Inferior parietal cortex (tissue), 1 donor: Measurements from ENCODE around the gene RBM22.

ENCODE experiments used
- DNase-seq: peaks from one replicate; pipeline ENCODE4 v3.0.0-alpha.2; 2016; ENCODE audit errors: extremely low spot score

RBM22 gene

DNA sequence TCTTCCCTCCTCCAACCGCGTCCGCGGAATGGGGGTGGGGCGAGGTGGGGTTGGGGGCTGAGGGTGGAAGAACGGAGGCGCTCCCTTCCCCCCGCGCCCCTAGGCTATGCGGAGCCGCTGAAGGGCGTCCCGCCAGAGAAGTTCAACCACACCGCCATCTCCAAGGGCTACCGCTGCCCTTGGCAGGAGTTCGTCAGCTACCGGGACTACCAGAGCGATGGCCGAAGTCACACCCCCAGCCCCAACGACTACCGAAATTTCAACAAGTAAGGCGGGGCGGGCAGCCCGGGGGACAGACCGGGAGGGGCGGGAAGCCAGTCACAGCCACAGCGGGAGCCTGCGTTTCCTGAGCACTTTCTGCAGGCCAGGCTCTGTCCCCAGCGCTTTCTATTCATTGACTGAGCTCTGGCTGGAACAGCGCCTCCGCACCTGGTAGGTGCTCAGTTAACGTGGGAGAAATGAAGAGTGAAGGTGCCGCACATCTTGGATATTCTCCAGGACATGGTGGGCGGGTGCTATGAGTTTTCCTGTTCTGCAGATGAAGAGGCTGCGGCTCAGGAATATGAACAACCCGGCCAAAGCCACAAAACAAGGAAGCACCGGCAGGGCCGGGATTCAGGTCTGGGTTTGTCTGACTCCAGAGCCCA, 28.5 kb downstream of the RBM22 start:
- DNase-seq: no peak

DNA sequence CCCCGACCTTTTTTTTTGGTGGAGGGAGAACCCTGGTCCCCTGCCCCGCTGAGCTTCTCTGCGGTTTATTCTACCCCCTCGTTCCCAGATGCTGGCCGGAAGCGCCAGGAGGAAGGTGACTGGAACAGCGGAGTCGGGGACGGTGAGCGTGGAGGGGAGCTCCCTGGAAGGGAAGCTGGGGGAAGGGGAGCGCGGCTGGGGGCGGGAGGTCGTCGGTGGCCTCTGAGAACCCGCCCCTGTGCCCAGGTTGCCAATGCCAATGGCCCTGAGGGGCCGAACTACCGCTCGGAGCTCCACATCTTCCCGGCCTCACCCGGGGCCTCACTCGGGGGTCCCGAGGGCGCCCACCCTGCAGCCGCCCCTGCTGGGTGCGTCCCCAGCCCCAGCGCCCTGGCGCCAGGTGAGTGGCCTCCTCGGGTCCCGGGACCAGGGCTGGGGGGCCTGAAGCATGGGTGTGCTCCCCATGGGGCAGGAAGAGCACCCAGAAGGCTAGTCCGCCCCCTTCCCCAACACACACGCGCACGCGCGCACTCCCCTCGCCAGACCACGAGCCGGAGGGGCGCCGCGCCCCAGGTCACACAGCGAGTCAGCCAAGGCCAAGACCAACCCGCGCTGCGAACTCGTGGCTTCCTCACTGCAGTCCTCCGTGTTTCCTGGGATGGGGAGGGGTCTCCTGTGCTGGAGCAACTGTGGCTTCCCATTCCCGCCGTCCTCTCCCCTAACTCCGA, 29.2 kb downstream of the RBM22 start:
- no peak for DNase-seq

DNA sequence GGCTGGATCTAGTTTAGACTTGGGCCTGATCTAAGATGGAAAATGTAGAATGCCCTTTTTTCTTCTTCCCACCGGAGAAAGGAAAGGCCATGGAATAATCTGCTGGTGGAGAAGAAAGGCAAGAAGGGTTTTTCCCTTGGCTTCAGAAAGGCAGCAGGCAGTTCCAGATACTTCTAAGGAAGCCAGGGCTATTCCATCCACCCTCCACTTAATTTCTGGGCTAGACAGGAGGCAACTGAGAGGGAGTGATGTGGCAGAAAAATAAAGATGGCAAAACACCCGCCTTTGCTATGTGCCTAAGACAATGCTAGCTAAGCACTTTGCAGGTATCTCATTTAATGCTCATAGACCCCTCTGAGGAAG, 29.9 kb downstream of the RBM22 start:
- DNase-seq: no peak

DNA sequence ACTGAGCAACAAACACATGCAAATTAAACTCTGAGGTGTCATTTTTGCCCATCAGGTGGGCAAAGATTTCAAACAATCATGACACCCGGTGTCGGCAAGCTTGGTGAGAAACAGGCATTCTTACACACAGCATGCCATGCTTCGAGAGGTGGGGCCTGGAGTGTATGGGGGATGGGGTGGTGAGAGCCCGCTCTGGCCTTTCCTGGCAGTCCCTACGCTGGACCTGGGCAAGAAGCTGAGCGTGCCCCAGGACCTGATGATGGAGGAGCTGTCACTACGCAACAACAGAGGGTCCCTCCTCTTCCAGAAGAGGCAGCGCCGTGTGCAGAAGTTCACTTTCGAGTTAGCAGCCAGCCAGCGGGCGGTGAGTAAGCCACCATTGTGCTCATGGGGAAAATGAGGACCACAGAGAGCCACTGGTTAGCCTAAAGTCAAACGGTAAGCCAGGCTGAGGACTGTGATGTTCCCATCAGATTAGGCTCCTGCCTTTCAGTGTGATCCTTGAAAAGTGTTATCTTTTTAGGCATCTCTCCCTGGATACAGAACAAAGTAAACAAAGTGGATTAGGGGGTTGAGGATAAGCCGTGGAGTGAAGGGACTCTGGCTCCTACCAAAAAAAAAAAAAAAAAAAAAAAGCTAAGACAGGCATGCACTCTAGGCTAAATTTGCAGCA, 30.5 kb downstream of the RBM22 start:
- no peak for DNase-seq

DNA sequence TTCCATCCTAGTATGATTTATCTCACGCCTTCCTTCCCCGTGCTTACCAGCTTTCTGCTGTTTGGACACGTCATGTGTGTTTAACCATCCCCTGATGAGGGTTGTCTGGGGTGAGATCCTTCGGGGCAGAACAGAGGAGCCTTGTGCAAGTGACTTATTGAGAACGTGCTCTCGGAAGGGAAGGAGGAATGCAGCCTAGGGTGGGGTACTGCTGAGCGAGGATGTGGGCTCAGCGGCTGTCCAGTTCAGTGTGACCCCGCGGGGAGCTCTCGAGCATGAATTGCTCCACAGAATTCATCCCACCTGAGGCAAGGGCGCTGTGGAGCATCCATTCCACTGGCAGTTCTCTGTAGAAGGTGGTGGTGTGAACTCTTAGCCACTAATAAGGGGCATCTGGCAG, 35.8 kb downstream of the RBM22 start:
- no peak for DNase-seq

DNA sequence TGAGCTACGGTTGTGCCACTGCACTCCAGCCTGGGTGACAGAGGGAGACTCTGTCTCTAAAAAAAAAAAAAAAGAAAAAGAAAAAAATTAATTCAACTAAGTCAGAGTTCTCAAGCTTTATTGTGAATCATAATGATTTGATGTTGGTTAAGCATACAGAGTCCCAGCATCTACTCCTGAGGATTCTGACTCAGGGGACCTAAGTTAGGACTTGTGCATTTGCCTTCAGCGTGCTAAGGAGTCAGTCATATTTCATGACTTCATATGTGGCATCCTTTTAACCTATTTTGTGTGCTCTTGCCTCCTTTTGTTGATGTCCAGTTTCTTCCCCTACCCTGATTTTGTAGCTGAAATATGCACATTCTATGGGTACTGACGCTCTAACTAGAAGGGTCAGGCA, 36.9 kb downstream of the RBM22 start:
- no peak for DNase-seq

DNA sequence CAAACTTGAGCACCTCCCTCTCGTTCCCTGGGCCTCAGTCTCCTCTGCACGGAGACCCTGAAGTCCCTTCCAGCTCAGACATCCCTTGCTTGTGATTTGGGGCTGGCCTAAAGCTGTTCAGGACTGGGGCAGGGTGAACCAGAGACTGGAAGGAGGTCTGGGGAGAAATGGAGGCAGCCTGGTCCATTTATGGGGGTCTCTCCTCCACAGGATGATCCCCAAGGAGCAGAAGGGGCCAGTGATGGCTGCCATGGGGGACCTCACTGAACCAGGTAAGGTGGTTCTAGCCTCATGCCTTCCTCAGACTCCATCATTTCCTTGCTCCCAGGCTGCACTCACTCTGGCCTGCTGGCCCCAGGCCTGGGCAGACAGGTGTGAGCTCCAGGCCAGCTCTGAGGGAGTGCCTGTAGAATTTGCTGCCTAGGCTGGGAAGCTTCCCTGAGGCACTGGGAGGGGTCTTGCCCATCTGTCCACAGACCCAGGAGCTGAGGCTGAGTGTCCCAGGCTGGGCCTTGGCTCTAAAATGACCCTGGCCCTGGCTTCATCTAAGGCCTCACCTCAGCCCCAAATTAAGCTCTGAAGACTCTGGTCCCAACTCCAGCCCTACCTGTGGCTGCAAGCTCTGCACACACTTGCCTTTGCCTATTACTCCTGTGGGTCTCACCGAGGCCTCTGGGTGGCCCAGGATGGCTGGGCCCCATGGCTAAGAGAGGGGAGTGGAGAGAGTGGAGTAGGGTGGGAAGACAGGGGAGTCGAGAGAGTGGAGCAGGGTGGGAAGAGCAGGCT, 37.9 kb downstream of the RBM22 start:
- DNase-seq: no peak

DNA sequence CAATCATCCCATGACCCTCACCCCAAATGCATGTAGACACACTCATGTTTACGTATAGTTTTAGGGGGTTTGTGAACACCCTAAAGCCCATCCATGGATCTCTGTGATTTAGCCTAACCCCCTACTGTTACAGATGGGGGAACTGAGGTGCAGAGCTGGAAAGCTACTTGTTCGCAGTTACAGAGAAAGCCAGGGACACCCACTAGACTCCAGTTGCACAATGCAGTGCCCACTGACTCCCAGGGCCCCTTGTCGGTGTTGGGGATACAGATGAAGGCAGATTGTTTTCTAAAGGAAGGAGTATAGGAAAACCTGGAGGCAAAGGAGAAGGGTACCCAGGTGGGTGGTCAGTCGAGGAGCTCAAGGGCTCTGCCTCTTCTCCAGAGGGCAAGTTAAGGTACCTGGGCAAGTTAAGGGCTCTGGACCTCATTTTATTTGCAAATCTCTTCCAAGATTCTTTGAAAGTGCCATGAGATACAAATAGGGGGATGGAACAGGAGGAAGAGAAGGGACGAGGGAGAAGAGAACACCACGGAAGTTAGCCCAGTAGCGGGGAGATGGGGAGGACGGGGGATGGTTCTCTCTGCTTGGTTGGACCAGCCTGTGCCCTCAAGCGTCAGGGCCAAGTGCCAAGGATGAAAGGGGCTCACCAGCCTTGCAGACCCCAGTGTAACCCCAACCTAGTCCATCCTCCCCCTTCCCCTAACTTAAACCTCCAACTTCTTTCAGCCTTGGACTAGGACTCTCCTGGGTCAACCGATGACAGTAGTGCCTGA, 38.9 kb downstream of the RBM22 start:
- no peak for DNase-seq

DNA sequence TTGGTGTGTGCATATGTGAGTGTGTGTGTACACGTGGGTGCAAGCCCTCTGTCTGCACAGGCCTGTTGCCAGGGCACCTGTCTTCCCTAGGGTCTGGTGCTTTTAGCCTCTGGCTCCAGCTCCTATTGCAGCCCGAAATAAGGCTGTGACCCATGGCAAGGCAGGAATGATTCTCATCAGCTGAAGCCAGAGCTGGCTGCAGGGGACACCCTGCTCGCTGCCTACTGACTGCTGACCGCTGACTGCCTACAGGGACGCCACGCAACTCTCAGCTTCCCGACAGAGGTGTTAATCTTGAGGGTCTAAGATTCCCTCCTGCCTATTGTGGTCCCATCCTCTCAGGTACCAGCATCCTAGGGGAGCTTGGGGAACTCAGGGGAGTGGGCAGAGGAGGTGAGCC, 39.8 kb downstream of the RBM22 start, which contains the start of gene MYOZ3:
TSS of gene MYOZ3 (plus strand) at position 166 of the 400 bp plus-strand sequence. CDS start 1,691 bp downstream, outside the sequence.
- DNase-seq: no peak

DNA sequence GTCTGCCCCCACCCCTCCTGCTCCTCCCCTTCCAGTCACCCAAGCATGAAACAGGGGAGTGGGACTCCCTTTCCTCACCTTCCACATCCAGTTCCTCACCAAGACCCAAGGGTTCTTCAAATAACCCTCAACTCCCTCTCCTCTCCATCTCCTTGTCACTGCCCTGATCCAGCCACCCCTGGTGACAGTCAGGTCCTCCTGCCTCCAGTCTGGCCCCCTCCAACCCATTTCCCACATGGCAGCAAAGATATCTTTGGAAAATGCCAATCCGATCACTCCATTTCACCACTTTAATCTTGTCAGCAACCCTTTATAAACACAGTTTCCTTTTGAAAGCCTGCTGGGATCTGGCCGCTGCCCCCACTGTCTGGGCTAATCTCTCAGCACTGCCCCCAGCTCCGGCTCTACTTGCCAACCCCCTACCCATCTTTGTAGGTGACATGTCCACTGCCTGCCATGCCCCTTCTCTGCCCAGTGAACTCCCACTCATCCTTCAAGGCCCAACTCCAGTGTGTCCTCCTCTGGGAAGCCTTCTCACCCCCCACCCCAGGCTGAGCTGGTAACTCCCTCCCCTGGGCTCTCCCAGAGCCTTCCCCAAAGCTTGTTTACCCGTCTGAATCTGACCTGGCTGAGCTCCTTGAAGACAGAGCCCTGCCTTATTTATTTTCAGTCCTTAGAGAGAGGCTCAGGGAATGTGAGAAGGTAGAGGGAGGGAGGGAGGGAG, 40.6 kb downstream of the RBM22 start:
- DNase-seq: no peak

DNA sequence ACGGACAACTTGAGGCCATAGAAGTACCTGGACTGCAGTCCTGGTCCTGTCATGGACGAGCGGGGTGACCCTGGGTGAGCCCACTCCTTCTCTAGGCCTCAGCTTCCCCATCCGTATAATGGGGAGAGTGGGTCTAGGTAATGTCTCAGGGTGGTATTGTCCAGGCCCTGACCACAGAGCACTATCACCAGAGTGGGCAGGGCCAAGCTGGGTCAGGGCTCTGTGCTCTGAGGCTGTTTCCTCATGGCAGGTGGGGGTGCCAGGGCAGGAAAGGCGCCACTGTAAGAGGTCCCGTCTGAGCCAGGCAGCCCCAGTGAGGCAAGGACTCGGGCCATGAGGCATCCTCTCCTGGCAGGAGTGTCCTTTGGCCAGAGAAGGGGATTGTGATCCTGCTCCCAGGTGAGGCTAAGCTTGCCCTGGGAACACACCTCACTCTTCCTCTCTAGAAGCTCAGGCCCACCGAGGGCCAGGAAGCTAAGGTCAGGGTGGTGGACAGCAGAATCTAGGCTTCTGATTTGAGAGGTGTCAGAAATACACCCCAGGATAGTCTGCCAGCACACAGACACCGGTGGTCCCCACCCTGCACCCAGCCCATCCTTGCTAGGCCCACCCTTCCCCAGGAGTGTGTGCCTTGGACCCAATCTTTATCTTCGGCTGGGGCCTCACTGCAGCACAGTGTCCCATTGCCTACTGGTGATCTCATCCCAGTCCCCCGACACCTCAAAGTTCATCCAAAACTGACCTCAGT, 41.3 kb downstream of the RBM22 start:
- no peak for DNase-seq

DNA sequence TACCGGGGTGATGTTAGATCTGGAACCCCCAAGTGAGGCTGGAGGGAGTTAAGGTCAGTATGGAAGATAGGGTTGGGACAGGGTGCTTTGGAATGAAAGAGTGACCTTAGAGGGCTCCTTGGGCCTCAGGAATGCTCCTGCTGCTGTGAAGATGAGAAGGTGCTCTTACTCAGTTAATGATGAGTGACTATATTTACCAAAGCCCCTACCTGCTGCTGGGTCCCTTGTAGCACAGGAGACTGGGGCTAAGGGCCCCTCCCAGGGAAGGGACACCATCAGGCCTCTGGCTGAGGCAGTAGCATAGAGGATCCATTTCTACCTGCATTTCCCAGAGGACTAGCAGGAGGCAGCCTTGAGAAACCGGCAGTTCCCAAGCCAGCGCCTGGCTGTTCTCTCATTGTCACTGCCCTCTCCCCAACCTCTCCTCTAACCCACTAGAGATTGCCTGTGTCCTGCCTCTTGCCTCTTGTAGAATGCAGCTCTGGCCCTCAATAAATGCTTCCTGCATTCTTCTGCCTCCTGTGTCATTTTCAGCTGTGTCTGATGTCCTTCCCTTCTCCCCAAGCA, 42.1 kb downstream of the RBM22 start:
- DNase-seq: no peak

DNA sequence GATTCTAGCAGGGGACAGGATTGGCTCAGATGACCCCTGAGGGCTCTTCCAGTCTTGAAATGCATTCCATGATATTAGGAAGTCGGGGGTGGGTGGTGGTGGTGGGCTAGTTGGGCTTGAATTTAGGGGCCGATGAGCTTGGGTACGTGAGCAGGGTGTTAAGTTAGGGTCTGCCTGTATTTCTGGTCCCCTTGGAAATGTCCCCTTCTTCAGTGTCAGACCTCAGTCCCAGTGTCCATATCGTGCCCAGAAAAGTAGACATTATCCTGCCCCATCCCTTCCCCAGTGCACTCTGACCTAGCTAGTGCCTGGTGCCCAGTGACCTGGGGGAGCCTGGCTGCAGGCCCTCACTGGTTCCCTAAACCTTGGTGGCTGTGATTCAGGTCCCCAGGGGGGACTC, 42.7 kb downstream of the RBM22 start:
- DNase-seq: no peak

DNA sequence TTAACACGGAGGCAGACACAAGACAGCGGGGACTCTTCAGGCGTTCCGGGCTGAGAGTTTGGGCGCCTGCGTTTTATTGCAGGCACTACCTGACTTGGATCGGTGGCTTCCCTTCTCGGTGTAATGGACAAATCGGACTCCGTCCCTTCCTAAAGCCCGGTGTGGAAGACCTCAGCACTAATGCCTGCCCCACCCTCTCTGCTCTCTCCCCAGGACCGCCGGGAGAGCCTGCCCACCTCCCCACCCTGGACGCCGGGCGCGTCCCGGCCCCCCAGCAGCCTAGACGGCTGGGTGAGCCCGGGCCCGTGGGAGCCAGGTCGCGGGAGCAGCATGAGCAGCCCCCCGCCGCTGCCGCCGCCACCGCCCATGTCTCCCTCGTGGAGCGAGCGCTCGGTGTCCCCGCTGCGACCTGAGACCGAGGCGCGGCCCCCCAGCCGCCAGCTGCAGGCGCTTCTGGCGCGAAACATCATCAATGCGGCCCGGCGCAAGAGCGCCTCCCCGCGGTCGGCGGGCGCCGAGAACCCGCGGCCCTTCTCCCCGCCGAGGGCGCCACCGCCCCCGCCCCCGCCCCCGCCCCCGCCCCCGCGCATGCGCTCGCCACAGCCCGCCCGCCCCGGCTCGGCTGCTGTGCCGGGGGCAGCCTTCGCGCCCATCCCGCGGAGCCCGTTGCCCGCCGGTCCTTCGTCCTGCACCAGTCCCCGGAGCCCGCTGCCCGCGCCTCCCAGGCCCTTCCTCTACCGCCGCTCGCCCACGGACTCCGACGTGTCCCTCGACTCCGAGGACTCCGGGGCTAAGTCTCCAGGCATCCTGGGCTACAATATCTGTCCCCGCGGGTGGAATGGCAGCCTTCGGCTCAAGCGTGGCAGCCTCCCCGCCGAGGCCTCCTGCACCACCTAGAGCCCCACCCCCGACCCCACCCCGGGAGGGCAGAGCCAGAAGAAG, 44.4 kb downstream of the RBM22 start:
- DNase-seq: peak; percentile 67

DNA sequence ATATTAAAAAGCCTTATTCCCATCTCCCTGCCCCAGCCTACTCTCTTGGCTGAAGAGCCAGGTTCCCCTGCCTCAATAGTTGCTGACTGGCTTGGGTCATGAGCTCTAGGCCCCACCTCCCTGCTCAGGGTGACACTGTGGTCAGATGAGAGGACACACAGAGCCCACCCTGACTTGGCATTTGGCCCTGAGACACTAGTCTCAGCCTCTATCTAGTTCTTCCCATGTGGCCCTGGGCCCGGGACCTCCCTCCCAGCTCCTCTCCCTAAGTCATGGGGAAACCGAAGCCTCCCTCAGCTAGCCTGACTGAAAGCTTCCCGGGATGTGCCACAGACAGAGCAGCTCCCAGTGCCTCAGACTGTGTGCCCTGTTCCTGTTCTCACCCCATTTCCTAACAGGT, 45.6 kb downstream of the RBM22 start:
- DNase-seq: no peak

DNA sequence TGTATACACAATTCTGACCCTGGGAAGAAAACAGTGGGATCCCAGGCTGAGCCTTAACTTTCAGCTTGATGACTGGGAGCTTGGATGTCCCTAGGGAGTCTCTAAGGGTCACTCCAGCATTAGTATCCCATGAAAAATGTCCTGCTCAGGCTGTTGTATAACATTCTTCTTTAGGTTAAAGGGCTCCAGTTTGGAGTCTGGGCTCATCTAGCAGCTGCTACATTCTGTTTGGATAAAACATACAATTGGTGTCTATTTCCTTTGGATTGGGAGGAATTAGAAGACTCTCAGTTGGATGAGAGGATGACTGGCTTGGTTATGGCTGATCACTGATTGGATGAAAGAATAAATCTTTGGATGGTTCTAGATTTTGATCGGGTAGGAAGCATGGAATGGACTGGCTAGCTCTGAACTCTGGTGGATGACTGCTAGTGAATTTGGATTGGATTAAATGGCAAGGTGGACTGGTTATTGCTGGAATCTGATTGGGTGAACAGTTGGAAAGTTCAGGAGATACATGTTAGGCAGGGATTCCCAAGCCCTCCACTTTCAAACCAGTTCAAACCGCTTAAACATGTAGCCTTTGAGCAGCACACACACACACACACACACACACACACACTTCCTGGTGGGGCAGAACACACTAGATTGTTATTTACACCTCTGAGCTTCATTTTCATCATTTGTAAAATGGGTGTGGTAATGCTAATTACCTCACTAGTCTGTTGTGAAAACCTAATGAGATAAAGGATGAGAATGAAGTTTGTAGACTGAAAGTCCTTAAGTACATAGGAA, 46.9 kb downstream of the RBM22 start:
- DNase-seq: no peak

DNA sequence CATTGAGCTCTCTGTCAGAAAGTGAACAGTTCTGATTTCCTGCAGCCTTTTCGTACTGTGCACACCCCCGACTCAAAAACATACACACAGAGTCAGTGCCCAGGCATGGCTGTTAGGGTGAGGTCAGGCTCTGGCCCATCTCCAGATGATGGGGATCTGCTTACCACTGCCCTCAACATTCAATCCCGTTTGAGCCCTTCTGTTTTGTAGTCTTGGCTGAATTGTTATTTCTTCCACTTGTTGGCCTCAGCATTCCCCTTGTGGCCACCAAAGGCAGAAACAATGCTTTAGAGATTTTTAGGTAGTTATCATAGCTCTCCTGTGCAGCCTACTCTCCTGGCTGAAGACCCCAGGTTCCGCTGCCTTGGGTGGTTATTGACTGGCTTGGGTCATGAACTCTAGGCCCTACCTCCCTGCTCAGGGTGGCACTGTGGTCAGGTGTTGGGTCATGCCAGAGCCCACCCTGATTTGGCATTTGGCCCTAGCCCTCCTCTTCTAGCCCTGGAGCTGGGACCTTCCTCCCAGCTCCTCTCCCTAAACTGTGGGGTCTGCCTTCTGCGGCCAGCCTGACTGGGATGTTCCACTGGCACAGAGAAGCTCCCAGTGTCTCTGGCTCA, 47.6 kb downstream of the RBM22 start:
- DNase-seq: no peak
